ENCODE measurements around the gene COX7A2. TPM values are rescaled to one million over a fixed set of nuclear protein-coding genes. Genes with fewer than 3 reads are reported as not detected.

COX7A2 gene
- total RNA-seq, 4 donors from 2014 or later: 58.5 to 1,788 (median 211) TPM

GRCh38 chr6:75288023-75288422, 44.4 kb upstream of the COX7A2 start:
- TF ChIP-seq POLR2A (IDR thresholded peaks at IDR 0.05): no peak
- TF ChIP-seq, protein P1, sequence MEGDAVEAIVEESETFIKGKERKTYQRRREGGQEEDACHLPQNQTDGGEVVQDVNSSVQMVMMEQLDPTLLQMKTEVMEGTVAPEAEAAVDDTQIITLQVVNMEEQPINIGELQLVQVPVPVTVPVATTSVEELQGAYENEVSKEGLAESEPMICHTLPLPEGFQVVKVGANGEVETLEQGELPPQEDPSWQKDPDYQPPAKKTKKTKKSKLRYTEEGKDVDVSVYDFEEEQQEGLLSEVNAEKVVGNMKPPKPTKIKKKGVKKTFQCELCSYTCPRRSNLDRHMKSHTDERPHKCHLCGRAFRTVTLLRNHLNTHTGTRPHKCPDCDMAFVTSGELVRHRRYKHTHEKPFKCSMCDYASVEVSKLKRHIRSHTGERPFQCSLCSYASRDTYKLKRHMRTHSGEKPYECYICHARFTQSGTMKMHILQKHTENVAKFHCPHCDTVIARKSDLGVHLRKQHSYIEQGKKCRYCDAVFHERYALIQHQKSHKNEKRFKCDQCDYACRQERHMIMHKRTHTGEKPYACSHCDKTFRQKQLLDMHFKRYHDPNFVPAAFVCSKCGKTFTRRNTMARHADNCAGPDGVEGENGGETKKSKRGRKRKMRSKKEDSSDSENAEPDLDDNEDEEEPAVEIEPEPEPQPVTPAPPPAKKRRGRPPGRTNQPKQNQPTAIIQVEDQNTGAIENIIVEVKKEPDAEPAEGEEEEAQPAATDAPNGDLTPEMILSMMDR (IDR thresholded peaks at IDR 0.05): no peak
- Histone ChIP-seq H3K27me3 (no peaks in the 10 kb centered on the region), H3K9me3 (no peaks in the 10 kb centered on the region), H3K27ac (no peak overlapping the region), H3K4me1 (no peaks in the 10 kb centered on the region), H3K4me3 (no peak overlapping the region), H3K36me3 (no peaks in the 10 kb centered on the region)
- no peak for DNase-seq
- intact Hi-C loops (cut with DNase I; ENCODE audit: low total_unique reads): no loop called here

DNA sequence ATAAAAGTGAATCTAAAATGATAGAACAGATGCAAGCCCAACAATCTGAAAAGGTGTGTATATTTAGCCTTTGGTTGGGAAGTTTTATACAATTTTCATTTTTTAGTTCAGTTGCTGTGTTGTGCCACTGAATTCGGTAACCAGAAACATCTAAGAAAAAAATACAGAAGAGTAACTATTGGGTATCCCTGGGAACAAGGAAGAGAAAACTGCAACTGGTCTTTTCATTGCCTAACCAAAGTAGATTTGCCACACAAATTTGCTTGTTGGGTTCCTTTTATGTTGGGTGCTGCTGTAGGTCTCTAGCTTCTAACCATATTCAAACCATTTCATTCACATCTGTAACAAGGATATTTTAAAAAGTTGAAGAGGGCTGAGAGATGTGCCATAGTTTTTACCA, 43.8 kb upstream of the COX7A2 start:
- DNase-seq: no peak
- no peaks in the 10 kb centered on the region for H3K4me1 ChIP-seq
- no peaks in the 10 kb centered on the region for H3K27me3 ChIP-seq
- no peaks in the 10 kb centered on the region for H3K9me3 ChIP-seq
- H3K4me3 ChIP-seq: no peak overlapping the region
- intact Hi-C loops (cut with DNase I; ENCODE audit: low total_unique reads): no loop called here
- H3K36me3 ChIP-seq: no peaks in the 10 kb centered on the region
- TF ChIP-seq POLR2A (IDR thresholded peaks at IDR 0.05): no peak
- TF ChIP-seq, protein P1 (IDR thresholded peaks at IDR 0.05): no peak
- no peak overlapping the region for H3K27ac ChIP-seq

- Histone ChIP-seq H3K9me3 (no peaks in the 10 kb centered on the region), H3K4me3 (no peak overlapping the region), H3K27me3 (no peaks in the 10 kb centered on the region), H3K4me1 (no peaks in the 10 kb centered on the region), H3K36me3 (no peaks in the 10 kb centered on the region), H3K27ac (no peak overlapping the region)
- intact Hi-C loops (cut with DNase I; ENCODE audit: low total_unique reads): no loop called here
- no peak for DNase-seq
- TF ChIP-seq POLR2A (IDR thresholded peaks at IDR 0.05): no peak
These were observed 43.4 kb upstream of the COX7A2 start for GRCh38 chr6:75286955-75287354.

GRCh38 chr6:75285283-75285639, 41.7 kb upstream of the COX7A2 start:
- peak overlapping the region; percentile 90 to 94 for H3K27ac ChIP-seq
- TF ChIP-seq, protein P1 (IDR thresholded peaks at IDR 0.05): no peak
- no peak for TF ChIP-seq POLR2A (IDR thresholded peaks at IDR 0.05)
- no peaks in the 10 kb centered on the region for H3K36me3 ChIP-seq
- peaks cover 0 to 4% of the 10 kb centered on the region in 2 donors for H3K4me1 ChIP-seq
- no peak for DNase-seq
- no peaks in the 10 kb centered on the region for H3K27me3 ChIP-seq
- intact Hi-C loops (cut with DNase I; ENCODE audit: low total_unique reads): no loop called here
- H3K4me3 ChIP-seq: peak overlapping the region; percentile 80 to 90
- H3K9me3 ChIP-seq: no peaks in the 10 kb centered on the region

DNA sequence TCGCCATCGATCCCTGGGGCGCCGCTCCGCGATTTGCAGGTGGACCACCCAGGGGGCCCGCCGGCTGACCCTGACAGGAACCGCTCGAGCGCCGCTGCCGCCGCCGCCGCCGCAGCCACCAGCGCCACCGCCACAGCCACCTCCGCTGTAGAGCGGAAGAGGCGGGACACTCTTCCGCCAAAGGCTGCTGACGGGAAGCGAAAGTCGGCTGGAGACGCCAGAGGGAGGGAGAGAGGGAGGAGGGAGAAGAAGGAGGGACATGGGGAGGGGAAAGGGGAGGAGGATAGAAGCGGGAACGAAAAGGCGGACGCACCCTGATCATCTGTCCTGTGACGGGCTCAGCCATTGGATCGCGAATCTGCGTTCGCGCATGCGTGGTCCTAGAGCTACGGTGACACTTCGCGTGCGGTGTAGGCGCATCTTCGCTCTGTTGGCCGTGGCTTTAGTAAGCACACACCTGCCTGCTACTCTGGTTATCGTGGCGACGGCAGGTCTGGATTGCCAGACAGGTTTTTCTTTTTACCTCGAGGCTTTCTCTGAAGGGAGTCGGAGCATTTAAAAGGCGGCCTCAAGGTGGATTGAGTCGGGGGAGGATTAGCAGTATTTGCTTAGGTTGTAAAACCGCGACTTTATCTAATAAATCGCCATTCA, 41.2 kb upstream of the COX7A2 start, which contains the start of gene TMEM30A:
TSS of gene TMEM30A (minus strand) at position 161 of the 651 bp plus-strand sequence. CDS start at position 7, 154 bp downstream.
- peak; percentile 89 for TF ChIP-seq POLR2A (IDR thresholded peaks at IDR 0.05)
- TF ChIP-seq, protein P1 (IDR thresholded peaks at IDR 0.05): peak in 1 of 4 experiments; percentile 4
- no peaks in the 10 kb centered on the region for H3K9me3 ChIP-seq
- intact Hi-C loops (cut with DNase I; ENCODE audit: low total_unique reads): no loop called here
- H3K27ac ChIP-seq: peak within 1 kb of the TSS; percentile 90 to 94
- no peaks in the 10 kb centered on the region for H3K27me3 ChIP-seq
- peak; percentile 95 to 98 for DNase-seq
- H3K36me3 ChIP-seq: no peaks in the 10 kb centered on the region
- peak within 1 kb of the TSS; percentile 80 to 90 for H3K4me3 ChIP-seq
- H3K4me1 ChIP-seq: peaks cover 0 to 5% of the 10 kb centered on the region in 2 donors

Data from uterus (tissue), 4 donors.